GM12801 (cell line): ENCODE data around the gene GPR146.

Experiments used
- TF ChIP-seq, protein P1 (sequence below): IDR thresholded peaks from one replicate; pipeline ENCODE4 v1.5.1; 2011; ENCODE audit warnings: control low read depth; ENCODE audit not compliant: insufficient read length; ENCODE audit errors: extremely low read depth

The GPR146 gene

GRCh38 chr7:1027242-1028043 lies 16.9 kb upstream of the GPR146 start:
- TF ChIP-seq, protein P1, sequence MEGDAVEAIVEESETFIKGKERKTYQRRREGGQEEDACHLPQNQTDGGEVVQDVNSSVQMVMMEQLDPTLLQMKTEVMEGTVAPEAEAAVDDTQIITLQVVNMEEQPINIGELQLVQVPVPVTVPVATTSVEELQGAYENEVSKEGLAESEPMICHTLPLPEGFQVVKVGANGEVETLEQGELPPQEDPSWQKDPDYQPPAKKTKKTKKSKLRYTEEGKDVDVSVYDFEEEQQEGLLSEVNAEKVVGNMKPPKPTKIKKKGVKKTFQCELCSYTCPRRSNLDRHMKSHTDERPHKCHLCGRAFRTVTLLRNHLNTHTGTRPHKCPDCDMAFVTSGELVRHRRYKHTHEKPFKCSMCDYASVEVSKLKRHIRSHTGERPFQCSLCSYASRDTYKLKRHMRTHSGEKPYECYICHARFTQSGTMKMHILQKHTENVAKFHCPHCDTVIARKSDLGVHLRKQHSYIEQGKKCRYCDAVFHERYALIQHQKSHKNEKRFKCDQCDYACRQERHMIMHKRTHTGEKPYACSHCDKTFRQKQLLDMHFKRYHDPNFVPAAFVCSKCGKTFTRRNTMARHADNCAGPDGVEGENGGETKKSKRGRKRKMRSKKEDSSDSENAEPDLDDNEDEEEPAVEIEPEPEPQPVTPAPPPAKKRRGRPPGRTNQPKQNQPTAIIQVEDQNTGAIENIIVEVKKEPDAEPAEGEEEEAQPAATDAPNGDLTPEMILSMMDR: no peak

- TF ChIP-seq, protein P1: no peak
Measured at GRCh38 chr7:1028044-1028770, 16.1 kb upstream of the GPR146 start.

- TF ChIP-seq, protein P1: no peak
Measured at GRCh38 chr7:1028775-1029636, 15.3 kb upstream of the GPR146 start.

DNA sequence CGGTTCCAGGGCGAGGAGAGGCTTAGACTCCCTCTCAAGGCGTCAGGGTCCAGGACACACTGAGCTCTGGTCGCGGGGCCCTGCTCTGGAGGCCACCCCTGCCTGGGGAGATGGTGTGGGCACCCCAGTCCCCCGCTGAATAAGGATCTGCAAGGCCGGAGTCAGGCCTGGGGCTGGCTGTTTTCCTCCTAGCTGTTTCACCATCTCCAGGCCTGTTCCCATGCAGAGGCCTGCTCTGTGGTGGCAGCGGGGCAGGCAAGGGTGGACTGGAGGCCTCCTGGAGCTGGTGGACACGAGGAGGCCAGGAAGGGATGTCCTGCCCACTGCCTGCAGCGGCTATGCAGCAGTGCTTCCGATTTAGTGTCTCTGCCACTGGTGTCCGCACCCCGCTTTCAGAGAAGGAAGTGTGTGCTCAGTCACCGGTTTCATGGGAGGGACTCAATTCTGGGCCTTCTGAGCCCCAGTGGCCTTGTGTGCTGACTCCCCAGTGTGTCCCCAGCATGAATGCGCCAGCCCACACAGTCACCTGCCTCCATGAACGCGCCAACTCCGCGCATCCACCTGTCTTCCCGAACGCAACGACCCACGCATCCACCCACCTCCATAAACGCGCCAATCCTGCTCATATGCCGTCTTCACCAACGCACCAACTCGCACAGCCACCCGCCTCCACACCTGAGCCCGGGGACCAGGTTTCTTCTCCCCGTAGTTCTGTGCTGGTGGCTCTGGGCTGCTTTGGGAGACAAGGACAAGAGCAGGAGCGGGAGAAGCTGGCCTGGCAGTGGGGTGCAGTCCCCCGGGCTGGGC lies 14.5 kb upstream of the GPR146 start:
- TF ChIP-seq, protein P1: no peak

DNA sequence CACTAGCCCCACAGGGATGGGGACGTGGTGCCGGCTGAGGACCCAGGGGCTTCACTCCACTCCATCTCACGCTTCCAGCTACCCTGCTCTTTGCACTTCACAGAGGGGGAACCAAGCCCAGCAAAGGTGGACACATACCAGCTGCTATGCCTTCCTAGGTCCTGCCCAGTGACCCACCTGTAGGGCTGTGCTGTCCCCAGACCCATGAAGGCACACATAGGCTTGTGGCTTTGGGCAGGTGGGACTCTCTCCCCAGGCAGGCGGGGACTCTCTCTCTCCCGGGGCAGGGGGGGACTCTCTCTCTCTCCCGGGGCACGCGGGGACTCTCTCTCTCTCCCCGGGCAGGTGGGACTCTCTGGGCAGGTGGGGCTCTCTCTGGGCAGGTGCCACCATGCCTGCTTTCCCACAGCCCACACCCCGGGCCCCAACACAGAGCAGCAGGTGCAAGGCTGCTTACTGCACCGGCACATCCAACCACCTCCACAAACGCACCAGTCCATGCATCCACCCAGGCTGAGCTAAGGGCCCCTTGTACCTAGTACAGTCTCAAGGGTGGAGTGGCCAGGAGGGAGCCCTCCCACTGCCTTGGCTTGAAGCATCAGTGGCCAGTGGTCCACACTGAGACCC lies 13.8 kb upstream of the GPR146 start:
- TF ChIP-seq, protein P1: no peak

- TF ChIP-seq, protein P1: no peak
Measured at GRCh38 chr7:1031716-1032455, 12.5 kb upstream of the GPR146 start.
